ENCODE results near the gene TSR3.

- no peak for TF ChIP-seq POLR2A (IDR thresholded peaks at IDR 0.05)
- TF ChIP-seq CTCF (IDR thresholded peaks at IDR 0.05), result no peak
These were observed 480 bp downstream of the TSR3 start for GRCh38 chr16:1351215-1351581.
